Ramos (cell line): ENCODE measurements around the gene ARMC12.

Source experiments
- in situ Hi-C: fragments of 300-500 bp; cut with MboI; formaldehyde crosslinking; loops from one replicate; pipeline ENCODE4 v1.14.3; 2022; ENCODE audit warnings: low sequenced_read_pairs; ENCODE audit not compliant: unreplicated experiment

The ARMC12 gene

GRCh38 chr6:35731414-35731735 is 5.5 kb upstream of the ARMC12 start:
- in situ Hi-C loops: loop anchor here (10.0 kb wide), 1 partner anchor 427 kb away; no protein-coding TSS in a partner anchor

- in situ Hi-C loops: loop anchor here (10.0 kb wide), 1 partner anchor 427 kb away; no protein-coding TSS in a partner anchor
Measured at GRCh38 chr6:35731736-35732532, 4.9 kb upstream of the ARMC12 start.

GRCh38 chr6:35733633-35734032 is 3.2 kb upstream of the ARMC12 start:
- in situ Hi-C loops: loop anchor here (10.0 kb wide), 1 partner anchor 429 kb away; no protein-coding TSS in a partner anchor

- in situ Hi-C loops: loop anchor here (10.0 kb wide), 1 partner anchor 430 kb away; no protein-coding TSS in a partner anchor
Measured at GRCh38 chr6:35734319-35734718, 2.5 kb upstream of the ARMC12 start.

- in situ Hi-C loops: loop anchor here (5.0 to 10.0 kb wide), 3 partner anchors 153 to 431 kb away; no protein-coding TSS in a partner anchor
Measured at GRCh38 chr6:35735452-35735851, 1.4 kb upstream of the ARMC12 start.

GRCh38 chr6:35736253-35736894 is 458 bp upstream of the ARMC12 start:
- in situ Hi-C loops: loop anchor here (5.0 to 10.0 kb wide), 3 partner anchors 154 to 432 kb away; no protein-coding TSS in a partner anchor

- in situ Hi-C loops: loop anchor here (5.0 to 10.0 kb wide), 3 partner anchors 155 to 433 kb away; no protein-coding TSS in a partner anchor
Measured at GRCh38 chr6:35737413-35738211, 780 bp downstream of the ARMC12 start.

- in situ Hi-C loops: loop anchor here (5.0 to 10.0 kb wide), 3 partner anchors 158 to 435 kb away; no protein-coding TSS in a partner anchor
Measured at GRCh38 chr6:35739645-35740524, 3.1 kb downstream of the ARMC12 start.

GRCh38 chr6:35742842-35743241 is 6.0 kb downstream of the ARMC12 start:
- in situ Hi-C loops: no loop called here

GRCh38 chr6:35745509-35745908 is 8.7 kb downstream of the ARMC12 start:
- in situ Hi-C loops: no loop called here

GRCh38 chr6:35746516-35746915 is 9.7 kb downstream of the ARMC12 start:
- in situ Hi-C loops: no loop called here

GRCh38 chr6:35747877-35748276 is 11.0 kb downstream of the ARMC12 start:
- in situ Hi-C loops: no loop called here

- in situ Hi-C loops: no loop called here
Measured at GRCh38 chr6:35750557-35750956, 13.7 kb downstream of the ARMC12 start.

GRCh38 chr6:35751594-35751993 is 14.8 kb downstream of the ARMC12 start:
- in situ Hi-C loops: no loop called here

- in situ Hi-C loops: no loop called here
Measured at GRCh38 chr6:35752330-35752729, 15.5 kb downstream of the ARMC12 start.

- in situ Hi-C loops: no loop called here
Measured at GRCh38 chr6:35754452-35755277, 17.8 kb downstream of the ARMC12 start.

- in situ Hi-C loops: no loop called here
Measured at GRCh38 chr6:35755278-35755924, 18.6 kb downstream of the ARMC12 start.

- in situ Hi-C loops: no loop called here
Measured at GRCh38 chr6:35757456-35758123, 20.8 kb downstream of the ARMC12 start.
